Cardiac muscle cell (in vitro differentiated cells and primary cell): ENCODE data around the gene DACH1. TPM values are rescaled to one million over a fixed set of nuclear protein-coding genes. Genes with fewer than 3 reads are reported as not detected.

Experiments
- DNase-seq, 2 donors: peaks; one replicate each; pipeline versions ENCODE4 v3.0.0 to v3.0.0-alpha.2; 2010 to 2017; ENCODE audit warnings: low read depth in 1 of 2, low spot score in 1 of 2
- H3K27ac ChIP-seq: fragments of 200-600 bp; sonication (generic); 2 replicates; pipeline ENCODE4 v1.5.1; 2016
- H3K27me3 ChIP-seq: fragments of 200-600 bp; sonication (generic); 2 replicates; pipeline ENCODE4 v1.6.0; 2016; ENCODE audit warnings: control low read depth
- H3K36me3 ChIP-seq: fragments of 200-600 bp; sonication (generic); 2 replicates; pipeline ENCODE4 v1.5.1; 2016; ENCODE audit warnings: control low read depth
- H3K4me1 ChIP-seq: fragments of 200-600 bp; sonication (generic); 2 replicates; pipeline ENCODE4 v1.8.1; 2017; ENCODE audit warnings: low read depth, mild to moderate bottlenecking, mixed run types
- H3K4me3 ChIP-seq: fragments of 200-600 bp; sonication (generic); 2 replicates; pipeline ENCODE4 v1.5.1; 2016; ENCODE audit warnings: mild to moderate bottlenecking
- H3K9me3 ChIP-seq: fragments of 200-600 bp; sonication (generic); 2 replicates; pipeline ENCODE4 v1.5.1; 2017; ENCODE audit warnings: low read depth, mild to moderate bottlenecking, control low read depth
- polyA plus RNA-seq: library from polyadenylated mRNA; unstranded; fragments of >200 nt; fragmentation: Nextera tagmentation; extraction: Ambion mirVana; gene quantifications from 2 replicates; pipeline ENCODE4 v1.2.1, GENCODE V29; 2016
- total RNA-seq: library from RNA; depleted of rRNA; stranded (reverse); fragments of >200 nt; gene quantifications from 2 replicates; pipeline ENCODE4 v1.2.3, GENCODE V29; 2016
- TF ChIP-seq, protein P1 (sequence below): IDR thresholded peaks from 2 replicates; pipeline ENCODE4 v1.5.1; 2012; ENCODE audit warnings: low read depth, mild to moderate bottlenecking, low read length

The DACH1 gene
- total and polyA plus RNA-seq, 2 experiments from 2014 or later, result 3.5 to 3.7 TPM

DNA sequence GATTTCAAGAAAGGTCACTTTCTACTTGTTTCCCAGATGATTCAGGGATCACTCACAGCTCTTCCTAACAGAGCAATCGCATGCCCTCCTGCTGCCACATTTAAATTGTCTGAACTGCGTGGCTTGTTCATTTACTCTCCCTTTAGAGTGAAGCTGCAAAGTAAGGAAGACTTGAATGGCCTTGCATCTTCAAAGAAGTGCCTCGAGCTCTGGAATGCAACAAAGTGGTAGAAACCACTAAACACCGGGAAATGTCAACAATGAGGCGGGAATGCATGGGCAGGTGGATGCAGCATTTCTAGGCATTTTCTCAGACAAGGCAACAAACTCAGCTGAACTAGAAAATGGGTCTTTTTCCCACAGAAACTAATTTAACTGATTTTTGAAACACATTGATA is 10.3 kb upstream of the DACH1 start:
- Histone ChIP-seq H3K4me1 (peaks cover 5% of the 10 kb centered on the region), H3K27me3 (no peaks in the 10 kb centered on the region), H3K36me3 (no peaks in the 10 kb centered on the region), H3K4me3 (no peak overlapping the region), H3K9me3 (no peaks in the 10 kb centered on the region), H3K27ac (no peak overlapping the region)
- TF ChIP-seq, protein P1, sequence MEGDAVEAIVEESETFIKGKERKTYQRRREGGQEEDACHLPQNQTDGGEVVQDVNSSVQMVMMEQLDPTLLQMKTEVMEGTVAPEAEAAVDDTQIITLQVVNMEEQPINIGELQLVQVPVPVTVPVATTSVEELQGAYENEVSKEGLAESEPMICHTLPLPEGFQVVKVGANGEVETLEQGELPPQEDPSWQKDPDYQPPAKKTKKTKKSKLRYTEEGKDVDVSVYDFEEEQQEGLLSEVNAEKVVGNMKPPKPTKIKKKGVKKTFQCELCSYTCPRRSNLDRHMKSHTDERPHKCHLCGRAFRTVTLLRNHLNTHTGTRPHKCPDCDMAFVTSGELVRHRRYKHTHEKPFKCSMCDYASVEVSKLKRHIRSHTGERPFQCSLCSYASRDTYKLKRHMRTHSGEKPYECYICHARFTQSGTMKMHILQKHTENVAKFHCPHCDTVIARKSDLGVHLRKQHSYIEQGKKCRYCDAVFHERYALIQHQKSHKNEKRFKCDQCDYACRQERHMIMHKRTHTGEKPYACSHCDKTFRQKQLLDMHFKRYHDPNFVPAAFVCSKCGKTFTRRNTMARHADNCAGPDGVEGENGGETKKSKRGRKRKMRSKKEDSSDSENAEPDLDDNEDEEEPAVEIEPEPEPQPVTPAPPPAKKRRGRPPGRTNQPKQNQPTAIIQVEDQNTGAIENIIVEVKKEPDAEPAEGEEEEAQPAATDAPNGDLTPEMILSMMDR, result no peak
- DNase-seq, result no peak

DNA sequence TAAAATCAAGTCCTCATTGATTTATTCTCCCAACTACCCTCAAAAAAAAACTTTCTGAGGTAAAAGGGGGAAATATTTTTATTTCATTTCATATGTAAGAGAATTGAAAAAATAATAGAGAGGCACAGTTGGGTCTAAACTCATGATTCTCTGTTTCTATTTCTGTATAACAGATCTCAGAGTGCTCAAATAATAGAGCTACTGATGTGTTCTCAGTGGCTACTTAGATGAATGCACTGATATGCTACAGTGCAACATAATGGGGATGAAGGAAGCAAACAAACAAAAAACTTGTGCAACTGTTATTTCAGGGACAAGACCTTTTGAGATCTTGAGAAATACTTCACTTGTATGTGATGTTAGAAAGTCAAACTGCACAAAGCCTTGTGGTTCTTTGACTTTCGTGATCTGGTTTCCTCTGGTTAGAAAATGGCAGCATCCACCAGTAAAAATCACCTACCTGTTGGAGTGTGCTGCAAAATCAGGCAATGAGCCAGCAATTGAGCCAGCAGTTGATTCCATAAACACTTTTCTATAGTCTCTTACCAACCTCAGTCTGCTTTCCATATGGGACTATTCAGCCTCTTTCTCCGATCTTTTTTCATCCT is 9.7 kb upstream of the DACH1 start:
- Histone ChIP-seq H3K4me1 (peaks cover 5% of the 10 kb centered on the region), H3K27ac (no peak overlapping the region), H3K4me3 (no peak overlapping the region), H3K36me3 (no peaks in the 10 kb centered on the region), H3K27me3 (peaks cover 4% of the 10 kb centered on the region), H3K9me3 (no peaks in the 10 kb centered on the region)
- no peak for DNase-seq
- TF ChIP-seq, protein P1, result no peak

- no peak for DNase-seq
- H3K36me3 ChIP-seq, result no peaks in the 10 kb centered on the region
- H3K27me3 ChIP-seq, result peaks cover 8% of the 10 kb centered on the region
- peaks cover 5% of the 10 kb centered on the region for H3K4me1 ChIP-seq
- no peak overlapping the region for H3K27ac ChIP-seq
- TF ChIP-seq, protein P1, result no peak
- H3K4me3 ChIP-seq, result no peak overlapping the region
- no peaks in the 10 kb centered on the region for H3K9me3 ChIP-seq
These were observed 8.8 kb upstream of the DACH1 start for GRCh38 chr13:71875823-71876222.

- H3K4me3 ChIP-seq, result no peak overlapping the region
- TF ChIP-seq, protein P1, result no peak
- no peaks in the 10 kb centered on the region for H3K36me3 ChIP-seq
- no peak overlapping the region for H3K27ac ChIP-seq
- peaks cover 5% of the 10 kb centered on the region for H3K4me1 ChIP-seq
- no peaks in the 10 kb centered on the region for H3K9me3 ChIP-seq
- no peak for DNase-seq
- H3K27me3 ChIP-seq, result peaks cover 21% of the 10 kb centered on the region
These were observed 7.5 kb upstream of the DACH1 start for GRCh38 chr13:71874458-71874857.

DNA sequence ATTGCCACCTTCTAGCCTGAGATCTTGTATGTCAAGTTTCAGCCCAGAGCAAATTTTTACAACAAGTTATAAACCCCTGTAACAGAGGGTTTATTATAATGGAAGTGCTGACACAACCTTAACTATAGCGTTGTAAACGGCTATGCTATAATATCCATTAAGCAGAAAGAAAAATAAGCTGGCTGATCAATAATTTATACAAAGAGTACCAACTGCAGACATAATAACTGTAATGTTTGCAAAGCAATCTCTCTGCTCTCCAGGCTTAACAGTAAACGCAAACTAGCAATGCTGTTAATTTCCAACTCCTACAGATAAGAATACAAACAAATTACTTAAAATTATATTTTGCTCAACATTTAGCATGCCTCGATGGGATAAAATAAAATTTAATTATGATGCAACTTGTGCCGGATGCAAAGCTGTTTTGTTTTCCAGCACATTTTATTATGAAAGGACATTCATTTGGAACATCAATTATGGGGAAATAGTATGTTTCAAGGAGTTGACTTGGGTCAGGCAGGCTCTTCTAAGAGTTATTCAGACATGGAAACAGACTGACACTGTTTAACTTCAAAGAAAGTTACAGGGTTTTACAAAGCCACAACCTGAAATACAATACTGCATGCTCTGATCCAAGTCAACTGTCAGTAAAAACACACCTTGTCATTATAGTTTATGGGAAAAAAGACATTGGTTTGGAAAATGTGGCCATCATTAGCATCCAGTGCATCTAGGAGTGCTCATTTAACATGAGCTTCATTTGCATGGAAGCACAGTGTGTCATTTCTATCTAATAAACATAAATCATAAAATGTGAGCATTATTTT is 6.6 kb upstream of the DACH1 start:
- H3K4me3 ChIP-seq, result no peak overlapping the region
- TF ChIP-seq, protein P1, result no peak
- H3K36me3 ChIP-seq, result no peaks in the 10 kb centered on the region
- DNase-seq, result no peak
- H3K27ac ChIP-seq, result no peak overlapping the region
- H3K9me3 ChIP-seq, result no peaks in the 10 kb centered on the region
- no peaks in the 10 kb centered on the region for H3K4me1 ChIP-seq
- H3K27me3 ChIP-seq, result peaks cover 29% of the 10 kb centered on the region
